ENCODE measurements around the gene GJA4. TPM values are rescaled to one million over a fixed set of nuclear protein-coding genes. Genes with fewer than 3 reads are reported as not detected.

GJA4 gene
- 0.18 TPM in 1 of 2 replicates, not detected in the other for total RNA-seq

DNA sequence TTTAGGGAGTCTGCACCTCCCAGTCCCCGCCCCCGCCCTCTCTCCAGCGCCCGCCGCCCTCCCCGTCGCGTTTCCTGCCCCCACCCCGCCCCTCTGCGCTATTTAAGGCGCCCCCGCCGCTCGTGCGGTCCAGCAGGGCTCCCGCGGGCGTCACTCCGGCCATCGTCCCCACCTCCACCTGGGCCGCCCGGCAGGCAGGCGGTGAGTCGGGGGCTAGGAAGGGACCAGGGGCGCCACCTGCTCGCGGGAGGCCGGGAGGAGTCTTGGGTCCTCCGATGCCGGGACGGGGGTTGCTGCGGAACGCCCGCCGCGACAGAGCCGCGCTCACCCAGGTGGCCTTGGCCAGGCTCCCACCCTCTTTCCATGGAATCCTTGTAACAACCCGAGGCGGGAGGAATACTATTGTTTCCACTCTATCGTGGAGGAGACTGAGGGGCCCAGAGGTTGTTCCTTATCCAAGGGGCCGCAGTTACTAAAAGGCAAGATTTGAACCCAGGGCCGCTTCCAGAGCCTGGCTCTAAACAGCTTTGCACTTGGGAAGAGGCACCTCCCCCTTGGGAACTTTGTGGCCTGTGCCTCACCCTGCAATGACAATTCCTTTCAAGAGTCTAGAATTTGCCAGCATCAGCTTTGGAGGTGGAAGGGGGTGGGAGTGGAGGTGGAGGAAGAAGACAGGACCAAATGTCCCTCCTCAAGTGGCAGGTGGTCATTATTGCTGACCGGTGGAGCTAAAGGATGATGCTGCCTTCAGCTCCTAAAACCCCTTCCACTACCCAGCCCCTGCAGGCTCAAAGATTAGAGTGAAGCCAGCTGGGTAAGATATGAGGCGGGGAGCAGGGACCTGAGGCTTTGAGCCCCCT lies at the start of gene GJA4:
Gene GJA4 (plus strand): TSS at position 132 of the 860 bp plus-strand sequence. CDS start 1,215 bp downstream, outside the sequence.

GRCh38 chr1:34754964-34755637 lies 37.7 kb upstream of the GJA4 start, which contains the start of gene GJB5:
Gene GJB5, plus strand, starts transcription at chr1:34755047. Its CDS starts 2,284 bp downstream, at chr1:34757331.

DNA sequence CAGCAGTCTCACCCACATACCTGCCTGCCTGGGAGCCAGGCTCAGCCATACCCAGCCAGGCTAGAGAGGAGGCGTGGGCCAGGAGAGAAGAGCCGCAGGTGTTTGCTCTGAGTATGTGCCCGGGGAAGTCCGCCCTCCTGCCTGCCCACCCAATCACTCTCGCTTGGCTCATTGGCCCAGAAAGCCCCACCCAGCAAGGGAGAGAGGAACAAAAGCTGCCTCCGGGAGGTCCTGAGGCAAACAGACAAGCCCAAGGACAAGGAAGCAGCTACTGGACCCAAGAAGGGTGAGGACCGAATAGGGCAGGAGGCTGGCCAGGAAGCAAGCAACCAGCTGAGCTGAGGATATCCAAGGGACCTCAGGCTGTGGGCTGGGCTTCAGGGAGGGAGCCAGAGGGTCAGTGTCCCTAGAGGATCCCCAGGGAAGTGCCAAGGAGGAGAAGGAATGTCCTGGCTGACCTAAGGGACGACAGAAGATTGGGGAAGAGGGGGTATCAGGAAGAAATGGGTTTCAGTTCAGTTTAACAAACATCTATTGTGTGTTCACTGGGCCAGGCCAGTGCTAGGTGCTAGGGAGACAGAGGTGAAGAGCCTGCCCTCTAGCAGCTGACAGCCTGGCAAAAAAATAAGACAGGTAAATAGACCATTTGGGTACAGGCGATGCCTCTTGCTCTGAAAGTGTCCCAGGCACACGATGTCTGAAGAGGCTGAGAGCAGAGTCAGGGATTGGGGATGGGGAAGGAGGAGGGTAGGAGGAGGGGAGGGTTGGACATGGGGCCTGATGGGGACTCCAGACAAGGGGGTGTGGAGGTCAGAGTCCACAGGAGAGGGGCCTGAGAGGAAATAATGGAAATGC lies 33.1 kb upstream of the GJA4 start, which contains the start of gene GJB4:
Gene GJB4 (plus strand): TSS at position 238 of the 855 bp plus-strand sequence. CDS start 1,515 bp downstream, outside the sequence.

GRCh38 chr1:34781071-34781843 lies 11.5 kb upstream of the GJA4 start, which contains the start of gene GJB3:
Gene GJB3, plus strand, starts transcription at chr1:34781214. Its CDS starts 3,549 bp downstream, at chr1:34784763.

Other genes with a start within 250 kb of the GJA4 start
- gene GJB5, start 38.0 kb upstream of the GJA4 start, total RNA-seq = 0.09 and 0.14 TPM in 2 replicates
- not detected in 2 replicates for gene GJB4, start 33.3 kb upstream of the GJA4 start, total RNA-seq
- not detected in 2 replicates for gene GJB3, start 11.8 kb upstream of the GJA4 start, total RNA-seq
- 15.1 and 25.4 TPM in 2 replicates for gene SMIM12, start 66.8 kb downstream of the GJA4 start, total RNA-seq
- gene DLGAP3, start 136.7 kb downstream of the GJA4 start, total RNA-seq = under 0.01 TPM in 2 replicates
- gene TMEM35B, start 192.3 kb downstream of the GJA4 start, total RNA-seq = 36.6 and 40.2 TPM in 2 replicates
- 11.8 and 12.7 TPM in 2 replicates for gene ZMYM6, start 238.9 kb downstream of the GJA4 start, total RNA-seq